Endothelial cell of umbilical vein (primary cell): ENCODE data around the gene QRFP. TPM values are rescaled to one million over a fixed set of nuclear protein-coding genes. Genes with fewer than 3 reads are reported as not detected.

Experiments
- BruUV-seq: library from RNA; stranded (reverse); fragments of 400-500 nt; replicated peaks from 2 replicates; lab custom pipeline; 2021; lab: Mats Ljungman, UMichigan
- CTCF ChIA-PET: fragments of 300-600, 350-600 bp; sonication (Branson Sonifier 250); formaldehyde crosslinking; loops from one replicate; lab custom pipeline; 2021; ENCODE audit warnings: antibody characterized with exemption, inconsistent platforms; lab: Charles Lee
- POLR2A ChIA-PET: fragments of 300-600, 350-600 bp; sonication (Branson Sonifier 250); formaldehyde crosslinking; loops from one replicate; lab custom pipeline; 2021; ENCODE audit warnings: antibody characterized with exemption, inconsistent platforms; lab: Charles Lee
- DNase-seq: peaks from one replicate; pipeline ENCODE4 v3.0.0-alpha.2; 2011; ENCODE audit warnings: low read depth, low spot score
- FAIRE-seq: peaks from 2 replicates; lab custom pipeline; 2011; peaks lifted over from hg19 to GRCh38; lab: Jason Lieb, UNC
- H2AFZ ChIP-seq: 2 replicates; pipeline ENCODE4 v1.6.0; 2012; ENCODE audit warnings: low read depth, low read length, control low read depth, inconsistent platforms
- H3K27ac ChIP-seq: 2 replicates; pipeline ENCODE4 v1.5.1; 2011; ENCODE audit warnings: low read depth, mild to moderate bottlenecking, control low read depth, low read length, moderate library complexity; ENCODE audit not compliant: insufficient read depth
- H3K27me3 ChIP-seq, 2 experiments: 2 replicates each; pipeline versions ENCODE4 v1.6.0 to v1.6.1; 2011; ENCODE audit warnings: low read length in 2 of 2, mixed read lengths in 1 of 2; ENCODE audit not compliant: control insufficient read depth in 2 of 2, insufficient read depth in 2 of 2
- H3K36me3 ChIP-seq, 2 experiments: 2 replicates in 1 of 2; 3 replicates in 1 of 2; pipeline ENCODE4 v1.5.1; 2011; ENCODE audit warnings: low read length in 2 of 2, mild to moderate bottlenecking in 1 of 2, moderate library complexity in 1 of 2; ENCODE audit not compliant: control insufficient read depth in 2 of 2, insufficient read depth in 2 of 2; ENCODE audit errors: extremely low read depth in 1 of 2
- H3K4me1 ChIP-seq: 3 replicates; pipeline ENCODE4 v1.5.1; 2011; ENCODE audit warnings: mild to moderate bottlenecking, low read length; ENCODE audit not compliant: control insufficient read depth, insufficient read depth; ENCODE audit errors: extremely low read depth
- H3K4me2 ChIP-seq: 2 replicates; pipeline ENCODE4 v1.6.1; 2011; ENCODE audit warnings: low read length, control low read depth, mixed read lengths; ENCODE audit not compliant: insufficient read depth
- H3K4me3 ChIP-seq, 3 experiments: fragments of 200-600 bp in 1 of 3; sonication (generic), shearing (Covaris generic) in 1 of 3; replicated peaks in 1 of 3; 2 replicates each; pipeline ENCODE4 v1.5.1; 2011 to 2016; ENCODE audit warnings: control low read depth in 3 of 3, low read length in 3 of 3, mild to moderate bottlenecking in 2 of 3, inconsistent platforms in 1 of 3, low read depth in 1 of 3, moderate library complexity in 1 of 3; ENCODE audit not compliant: insufficient read depth in 1 of 3
- H3K79me2 ChIP-seq: 2 replicates; pipeline ENCODE4 v1.6.0; 2012; ENCODE audit warnings: low read length, inconsistent platforms; ENCODE audit not compliant: control insufficient read depth, insufficient read depth
- H3K9ac ChIP-seq: replicated peaks from 2 replicates; pipeline ENCODE3; 2011; ENCODE audit warnings: low read length, control low read depth; ENCODE audit not compliant: insufficient read depth; ENCODE audit errors: extremely low read depth
- H3K9me1 ChIP-seq: replicated peaks from 3 replicates; pipeline ENCODE4 v1.6.0; 2011; ENCODE audit warnings: mild to moderate bottlenecking, low read length; ENCODE audit not compliant: control insufficient read depth, insufficient read depth; ENCODE audit errors: extremely low read depth
- H3K9me3 ChIP-seq: replicated peaks from 2 replicates; pipeline ENCODE4 v1.5.1; 2012; ENCODE audit warnings: low read length, inconsistent platforms; ENCODE audit not compliant: control insufficient read depth, insufficient read depth
- H4K20me1 ChIP-seq: replicated peaks from 2 replicates; pipeline ENCODE3; 2011; ENCODE audit warnings: mild to moderate bottlenecking, low read length; ENCODE audit not compliant: control insufficient read depth, insufficient read depth; ENCODE audit errors: extremely low read depth
- CTCF ChIP-seq, 2 donors: IDR thresholded peaks; 1 replicate in 1 of 2; 2 replicates in 1 of 2; pipeline ENCODE4 v1.5.1; 2011; ENCODE audit warnings: low read length in 2 of 2, mild to moderate bottlenecking in 2 of 2, moderate library complexity in 2 of 2, control low read depth in 1 of 2, inconsistent platforms in 1 of 2, low read depth in 1 of 2; ENCODE audit not compliant: insufficient read depth in 1 of 2; ENCODE audit errors: extremely low read depth in 1 of 2
- EZH2 ChIP-seq: IDR thresholded peaks from 2 replicates; pipeline ENCODE4 v1.6.1; 2012; ENCODE audit warnings: borderline replicate concordance, low read depth, mild to moderate bottlenecking, moderate library complexity, low read length, inconsistent platforms; ENCODE audit not compliant: severe bottlenecking
- FOS ChIP-seq: IDR thresholded peaks from 2 replicates; pipeline ENCODE4 v1.6.1; 2011; ENCODE audit warnings: mild to moderate bottlenecking, low read length, moderate library complexity, borderline replicate concordance; ENCODE audit not compliant: insufficient read depth
- MAX ChIP-seq: IDR thresholded peaks from 2 replicates; pipeline ENCODE4 v1.6.1; 2011; ENCODE audit not compliant: insufficient read depth, insufficient read length
- dilution Hi-C: fragments of 300-500 bp; cut with MboI; formaldehyde crosslinking; loops from one replicate; pipeline ENCODE4 v1.15.0; 2019; ENCODE audit warnings: low sequenced_read_pairs; ENCODE audit not compliant: extremely low pct_ligation_motif_present
- intact Hi-C: fragments of 100-400 bp; cut with micrococcal nuclease; formaldehyde crosslinking; loops from one replicate; pipeline ENCODE4 v1.10.0; 2022
- polyA plus RNA-seq, 4 experiments: library from polyadenylated mRNA; depleted of rRNA in 3 of 4; stranded (reverse) in 3 of 4; unstranded in 1 of 4; fragments of >200 nt; gene quantifications; 2 replicates each; pipeline versions ENCODE4 v1.2.1 to v1.2.3, GENCODE V29; 2011 to 2012; ENCODE audit warnings: missing spikeins in 1 of 4
- total RNA-seq: library from RNA; stranded (reverse); gene quantifications from 2 replicates; pipeline ENCODE4 v1.2.3, GENCODE V29; 2021

Gene QRFP
- total and polyA plus RNA-seq, 2 donors (not counting 3 experiments of a cell fraction or from before 2014, with no cell fraction given) = not detected

- no peak overlapping the region for H3K4me2 ChIP-seq
These were observed 43.5 kb upstream of the QRFP start for GRCh38 chr9:130940027-130940549.

GRCh38 chr9:130939405-130940026 lies 42.9 kb upstream of the QRFP start:
- ChIA-PET POLR2A (no interaction called here), CTCF (interaction anchor here (0.7 to 1.1 kb wide), 9 partner anchors 13 to 233 kb away, joined by 3 to 13 read pairs (median 3); no protein-coding TSS in a partner anchor)
- FAIRE-seq = no peak
- Histone ChIP-seq H3K9ac (no peak overlapping the region), H3K9me1 (no peaks in the 10 kb centered on the region), H3K4me2 (peak overlapping the region; percentile 30), H3K4me1 (peaks cover 3% of the 10 kb centered on the region), H3K4me3 (peak overlapping the region in 1 of 3 experiments; percentile 26), H3K27ac (no peak overlapping the region), H3K79me2 (no peaks in the 10 kb centered on the region), H2AFZ (peak overlapping the region; percentile 47), H3K36me3 (no peaks in the 10 kb centered on the region), H3K27me3 (peaks cover 24 to 35% of the 10 kb centered on the region in 2 experiments), H3K9me3 (no peaks in the 10 kb centered on the region), H4K20me1 (no peaks in the 10 kb centered on the region)
- BruUV-seq = no TSS peak
- intact Hi-C loops = loop anchor here (1.0 to 2.0 kb wide), 4 partner anchors 23 to 69 kb away; no protein-coding TSS in a partner anchor
- dilution Hi-C loops = no loop called here
- no peak for TF ChIP-seq FOS
- TF ChIP-seq EZH2 = peak; percentile 23
- peak in 1 of 2 donors; percentile 1 for TF ChIP-seq CTCF (IDR thresholded peaks at IDR 0.05; ENCODE audit: extremely low read depth in 1 of 2, insufficient read depth in 1 of 2, low read depth in 1 of 2, low read length in 2 of 2)
- DNase-seq = no peak

More at GRCh38 chr9:130940027-130940549, 43.5 kb upstream of the QRFP start:
- Histone ChIP-seq H2AFZ (no peak overlapping the region), H3K9ac (no peak overlapping the region), H3K36me3 (no peaks in the 10 kb centered on the region), H4K20me1 (no peaks in the 10 kb centered on the region), H3K4me3 (no peak overlapping the region), H3K4me1 (peaks cover 3% of the 10 kb centered on the region), H3K9me3 (no peaks in the 10 kb centered on the region), H3K9me1 (no peaks in the 10 kb centered on the region), H3K27ac (no peak overlapping the region), H3K79me2 (no peaks in the 10 kb centered on the region), H3K27me3 (peaks cover 23 to 35% of the 10 kb centered on the region in 2 experiments)
- TF ChIP-seq MAX (no peak), EZH2 (peak; percentile 67)
- ChIA-PET POLR2A (no interaction called here), CTCF (interaction anchor here (0.7 to 1.1 kb wide), 9 partner anchors 13 to 234 kb away, joined by 3 to 13 read pairs (median 3); no protein-coding TSS in a partner anchor)
- dilution Hi-C loops (no loop called here), intact Hi-C loops (loop anchor here (2.0 kb wide), 3 partner anchors 45 to 69 kb away; no protein-coding TSS in a partner anchor)
- DNase-seq (no peak), FAIRE-seq (no peak)
- no TSS peak for BruUV-seq
